ENCODE measurements around the gene SPOUT1. TPM values are rescaled to one million over a fixed set of nuclear protein-coding genes. Genes with fewer than 3 reads are reported as not detected.

The SPOUT1 gene
- polyA plus RNA-seq, 2 of the 4 experiments (the other 2 are of a cell fraction), result 24.3 to 28.5 TPM

DNA sequence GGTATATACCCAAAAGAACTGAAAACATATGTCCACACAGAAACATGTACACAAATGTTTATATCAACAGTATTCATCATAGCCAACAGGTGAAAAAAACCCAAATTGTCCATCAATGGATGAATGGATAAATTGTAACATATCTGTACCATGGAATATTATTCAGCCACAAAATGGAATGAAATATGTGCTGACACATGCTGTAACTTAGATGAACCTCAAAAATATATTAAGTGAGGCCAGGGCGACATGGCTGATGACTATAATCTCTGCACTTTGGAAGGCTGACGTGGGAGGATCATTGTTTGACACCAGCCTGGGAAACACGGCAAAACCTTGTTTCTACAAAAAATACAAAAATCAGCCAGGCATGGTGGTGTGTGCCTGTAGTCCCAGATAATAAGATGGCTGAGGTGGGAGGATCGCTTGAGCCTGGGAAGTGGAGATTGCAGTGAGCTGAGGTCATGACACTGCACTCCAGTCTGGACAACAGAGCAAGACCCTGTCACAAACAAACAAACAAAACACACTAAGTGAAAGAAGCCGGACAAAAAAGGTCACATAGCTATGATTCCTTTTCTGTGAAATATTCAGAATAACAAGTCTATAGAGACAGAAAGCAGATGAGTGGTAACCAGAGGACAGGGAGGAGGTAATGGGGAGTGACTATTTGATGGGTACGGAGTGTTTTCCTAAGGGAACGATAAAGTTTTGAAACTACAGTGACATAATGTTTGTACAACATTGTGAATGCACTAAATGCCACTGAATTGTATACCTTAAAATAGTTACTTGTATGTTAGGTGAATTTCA lies 40.7 kb upstream of the SPOUT1 start:
- DNase-seq (ENCODE audit: low read depth in 1 of 2, low spot score in 1 of 2), result no peak
- peaks cover 33% of the 10 kb centered on the region for H3K4me1 ChIP-seq
- TF ChIP-seq HOXB13 (CRISPR knock-in tag; IDR thresholded peaks at IDR 0.05; ENCODE audit: low read depth) (no peak), KDM5A (IDR thresholded peaks at IDR 0.05) (no peak), MAFK (IDR thresholded peaks at IDR 0.05; ENCODE audit: partially characterized antibody) (peak; percentile 63)
- H3K4me2 ChIP-seq, result no peak overlapping the region
- ChIA-PET CTCF (interaction anchor here (0.7 to 3.0 kb wide), 3 partner anchors 11 to 746 kb away, joined by 3 to 20 read pairs (median 4); partner anchors contain the start of genes KYAT1 and LRRC8A), POLR2A (interaction anchor here (0.7 kb wide), 1 partner anchor 213 kb away, joined by 3 read pairs; no protein-coding TSS in a partner anchor)
- 74% methylated on average over 7 of the region's 7 CpGs for WGBS (ENCODE audit: missing lambda C conversion rate)
- peak in 1 of 2 experiments; percentile 32; a peak in 2 of 6 replicates for ATAC-seq
- H3K9me3 ChIP-seq, result no peaks in the 10 kb centered on the region
- no peak overlapping the region for H3K4me3 ChIP-seq
- H3K27ac ChIP-seq, result peak overlapping the region; percentile 2 to 57; a peak in 2 of 6 replicates
- FAIRE-seq, result no peak

DNA sequence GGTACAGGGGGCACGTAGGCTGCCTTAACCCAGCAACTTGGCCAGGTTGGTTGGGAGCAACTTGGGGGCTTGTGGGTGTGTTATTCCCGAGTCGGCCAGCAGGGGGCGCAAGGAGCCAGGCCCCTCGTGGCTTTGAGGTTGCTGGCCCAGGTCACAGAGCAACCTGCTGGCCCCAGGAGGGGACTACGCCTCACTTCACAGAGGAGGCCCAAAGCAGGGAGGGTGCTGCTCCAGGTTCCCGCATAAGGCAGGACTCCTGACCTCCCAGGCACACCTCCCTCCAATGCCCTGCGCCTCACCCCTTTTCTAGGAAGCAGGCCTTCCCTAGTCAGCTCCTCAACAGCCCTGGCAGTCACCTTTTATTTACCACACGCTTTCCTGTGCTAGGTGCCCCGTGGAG lies 34.1 kb upstream of the SPOUT1 start:
- ATAC-seq, result peak; percentile 96 to 99
- Histone ChIP-seq H3K27ac (peak overlapping the region; percentile 62 to 79; a peak in 4 of 6 replicates), H3K4me3 (no peak overlapping the region), H3K9me3 (no peaks in the 10 kb centered on the region), H3K4me1 (peaks cover 16% of the 10 kb centered on the region; the same call in 2 of the 3 replicates), H3K4me2 (no peak overlapping the region)
- TF ChIP-seq ZFP36 (IDR thresholded peaks at IDR 0.05; ENCODE audit: borderline replicate concordance, partially characterized antibody) (no peak), KDM5A (IDR thresholded peaks at IDR 0.05) (no peak), SREBF2 (IDR thresholded peaks at IDR 0.05) (no peak), TP53 (CRISPR knock-in tag; IDR thresholded peaks at IDR 0.05) (no peak), SMC3 (IDR thresholded peaks at IDR 0.05) (peak; percentile 95), RAD21 (conservative IDR thresholded peaks at IDR 0.05 in 1 of 2, IDR thresholded peaks at IDR 0.05 in 1 of 2) (peak; percentile 86 to 88), JUN (IDR thresholded peaks at IDR 0.05) (no peak), HEYL (CRISPR knock-in tag; IDR thresholded peaks at IDR 0.05) (no peak), NFE2L2 (conservative IDR thresholded peaks at IDR 0.05; ENCODE audit: low read length) (no peak), POLR2AphosphoS2 (conservative IDR thresholded peaks at IDR 0.05; ENCODE audit: low read length) (no peak), FOSB (CRISPR knock-in tag; IDR thresholded peaks at IDR 0.05) (peak; percentile 26; the same call in 1 of the 2 replicates)
- TF ChIP-seq, protein P1, sequence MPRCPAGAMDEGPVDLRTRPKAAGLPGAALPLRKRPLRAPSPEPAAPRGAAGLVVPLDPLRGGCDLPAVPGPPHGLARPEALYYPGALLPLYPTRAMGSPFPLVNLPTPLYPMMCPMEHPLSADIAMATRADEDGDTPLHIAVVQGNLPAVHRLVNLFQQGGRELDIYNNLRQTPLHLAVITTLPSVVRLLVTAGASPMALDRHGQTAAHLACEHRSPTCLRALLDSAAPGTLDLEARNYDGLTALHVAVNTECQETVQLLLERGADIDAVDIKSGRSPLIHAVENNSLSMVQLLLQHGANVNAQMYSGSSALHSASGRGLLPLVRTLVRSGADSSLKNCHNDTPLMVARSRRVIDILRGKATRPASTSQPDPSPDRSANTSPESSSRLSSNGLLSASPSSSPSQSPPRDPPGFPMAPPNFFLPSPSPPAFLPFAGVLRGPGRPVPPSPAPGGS (IDR thresholded peaks at IDR 0.05), result no peak
- TF ChIP-seq, protein P2, sequence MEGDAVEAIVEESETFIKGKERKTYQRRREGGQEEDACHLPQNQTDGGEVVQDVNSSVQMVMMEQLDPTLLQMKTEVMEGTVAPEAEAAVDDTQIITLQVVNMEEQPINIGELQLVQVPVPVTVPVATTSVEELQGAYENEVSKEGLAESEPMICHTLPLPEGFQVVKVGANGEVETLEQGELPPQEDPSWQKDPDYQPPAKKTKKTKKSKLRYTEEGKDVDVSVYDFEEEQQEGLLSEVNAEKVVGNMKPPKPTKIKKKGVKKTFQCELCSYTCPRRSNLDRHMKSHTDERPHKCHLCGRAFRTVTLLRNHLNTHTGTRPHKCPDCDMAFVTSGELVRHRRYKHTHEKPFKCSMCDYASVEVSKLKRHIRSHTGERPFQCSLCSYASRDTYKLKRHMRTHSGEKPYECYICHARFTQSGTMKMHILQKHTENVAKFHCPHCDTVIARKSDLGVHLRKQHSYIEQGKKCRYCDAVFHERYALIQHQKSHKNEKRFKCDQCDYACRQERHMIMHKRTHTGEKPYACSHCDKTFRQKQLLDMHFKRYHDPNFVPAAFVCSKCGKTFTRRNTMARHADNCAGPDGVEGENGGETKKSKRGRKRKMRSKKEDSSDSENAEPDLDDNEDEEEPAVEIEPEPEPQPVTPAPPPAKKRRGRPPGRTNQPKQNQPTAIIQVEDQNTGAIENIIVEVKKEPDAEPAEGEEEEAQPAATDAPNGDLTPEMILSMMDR (IDR thresholded peaks at IDR 0.05), result peak; percentile 87
- TF ChIP-seq, protein P3, sequence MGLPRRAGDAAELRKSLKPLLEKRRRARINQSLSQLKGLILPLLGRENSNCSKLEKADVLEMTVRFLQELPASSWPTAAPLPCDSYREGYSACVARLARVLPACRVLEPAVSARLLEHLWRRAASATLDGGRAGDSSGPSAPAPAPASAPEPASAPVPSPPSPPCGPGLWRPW (IDR thresholded peaks at IDR 0.05), result no peak
- TF ChIP-seq, protein P4, sequence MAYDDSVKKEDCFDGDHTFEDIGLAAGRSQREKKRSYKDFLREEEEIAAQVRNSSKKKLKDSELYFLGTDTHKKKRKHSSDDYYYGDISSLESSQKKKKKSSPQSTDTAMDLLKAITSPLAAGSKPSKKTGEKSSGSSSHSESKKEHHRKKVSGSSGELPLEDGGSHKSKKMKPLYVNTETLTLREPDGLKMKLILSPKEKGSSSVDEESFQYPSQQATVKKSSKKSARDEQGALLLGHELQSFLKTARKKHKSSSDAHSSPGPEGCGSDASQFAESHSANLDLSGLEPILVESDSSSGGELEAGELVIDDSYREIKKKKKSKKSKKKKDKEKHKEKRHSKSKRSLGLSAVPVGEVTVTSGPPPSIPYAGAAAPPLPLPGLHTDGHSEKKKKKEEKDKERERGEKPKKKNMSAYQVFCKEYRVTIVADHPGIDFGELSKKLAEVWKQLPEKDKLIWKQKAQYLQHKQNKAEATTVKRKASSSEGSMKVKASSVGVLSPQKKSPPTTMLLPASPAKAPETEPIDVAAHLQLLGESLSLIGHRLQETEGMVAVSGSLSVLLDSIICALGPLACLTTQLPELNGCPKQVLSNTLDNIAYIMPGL (CRISPR knock-in tag; IDR thresholded peaks at IDR 0.05; ENCODE audit: borderline replicate concordance), result no peak
- TF ChIP-seq, protein P5, sequence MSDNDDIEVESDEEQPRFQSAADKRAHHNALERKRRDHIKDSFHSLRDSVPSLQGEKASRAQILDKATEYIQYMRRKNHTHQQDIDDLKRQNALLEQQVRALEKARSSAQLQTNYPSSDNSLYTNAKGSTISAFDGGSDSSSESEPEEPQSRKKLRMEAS (IDR thresholded peaks at IDR 0.05), result peak; percentile 72
- POLR2A ChIA-PET, result no interaction called here
- CTCF ChIA-PET, result interaction anchor here (0.6 to 12.0 kb wide), 21 partner anchors 12 to 201 kb away, joined by 3 to 244 read pairs (median 3); partner anchors contain the start of genes ENDOG, KYAT1, LRRC8A and PHYHD1
- no peak for FAIRE-seq
- DNase-seq (ENCODE audit: low read depth in 1 of 2, low spot score in 1 of 2), result peak; percentile 78 to 82
- 31% methylated on average over 10 of the region's 10 CpGs for WGBS (ENCODE audit: missing lambda C conversion rate)
